Measurements from ENCODE around the gene TMEM41A. TPM values are rescaled to one million over a fixed set of nuclear protein-coding genes. Genes with fewer than 3 reads are reported as not detected.

The TMEM41A gene
- polyA plus RNA-seq, 1 donor (not counting 4 experiments of a cell fraction or from before 2014, with no cell fraction given), result 31.9 TPM

GRCh38 chr3:185521349-185522138 lies 22.7 kb upstream of the TMEM41A start:
- Histone ChIP-seq H3K9me1 (ENCODE audit: control insufficient read depth, extremely low read depth, insufficient read depth, low read length) (no peaks in the 10 kb centered on the region), H4K20me1 (ENCODE audit: control insufficient read depth, extremely low read depth, insufficient read depth, low read length) (no peaks in the 10 kb centered on the region), H3K27ac (ENCODE audit: control insufficient read depth, insufficient read depth, low read length) (no peak overlapping the region), H3K4me1 (ENCODE audit: control insufficient read depth, extremely low read depth, insufficient read depth, low read length) (no peaks in the 10 kb centered on the region), H3K9ac (ENCODE audit: control insufficient read depth, extremely low read depth, insufficient read depth, low read length) (no peak overlapping the region), H3K36me3 (ENCODE audit: control insufficient read depth in 2 of 2, extremely low read depth in 1 of 2, insufficient read depth in 2 of 2, low read length in 2 of 2) (no peaks in the 10 kb centered on the region), H3K9me3 (ENCODE audit: control insufficient read depth, low read depth, low read length) (no peaks in the 10 kb centered on the region), H3K27me3 (ENCODE audit: control insufficient read depth, extremely low read depth, insufficient read depth, low read length) (peaks cover 6% of the 10 kb centered on the region), H3K79me2 (ENCODE audit: control insufficient read depth, insufficient read depth, low read length) (no peaks in the 10 kb centered on the region), H2AFZ (ENCODE audit: control insufficient read depth, low read length) (no peak overlapping the region), H3K4me3 (ENCODE audit: control insufficient read depth in 2 of 3, extremely low read depth in 1 of 3, insufficient read depth in 2 of 3, low read depth in 1 of 3, low read length in 3 of 3) (no peak overlapping the region), H3K4me2 (ENCODE audit: control insufficient read depth, extremely low read depth, insufficient read depth, low read depth, low read length) (no peak overlapping the region)
- no peak for TF ChIP-seq EZH2 (IDR thresholded peaks at IDR 0.05; ENCODE audit: low read length)
- no peak for TF ChIP-seq CTCF (optimal IDR thresholded peaks at IDR 0.05 in 1 of 3, IDR thresholded peaks at IDR 0.05 in 1 of 3, conservative IDR thresholded peaks at IDR 0.05 in 1 of 3; ENCODE audit: extremely low read depth in 1 of 3, insufficient read depth in 2 of 3, low read length in 3 of 3)
- dilution Hi-C loops (cut with MboI; ENCODE audit: extremely low pct_ligation_motif_present, low sequenced_read_pairs), result no loop called here
- FAIRE-seq (no peak), DNase-seq (ENCODE audit: low read depth, low spot score) (no peak)

- Histone ChIP-seq H3K36me3 (ENCODE audit: control insufficient read depth in 2 of 2, extremely low read depth in 1 of 2, insufficient read depth in 2 of 2, low read length in 2 of 2) (no peaks in the 10 kb centered on the region), H3K4me3 (ENCODE audit: control insufficient read depth in 2 of 3, extremely low read depth in 1 of 3, insufficient read depth in 2 of 3, low read depth in 1 of 3, low read length in 3 of 3) (no peak overlapping the region), H3K4me1 (ENCODE audit: control insufficient read depth, extremely low read depth, insufficient read depth, low read length) (no peaks in the 10 kb centered on the region), H3K4me2 (ENCODE audit: control insufficient read depth, extremely low read depth, insufficient read depth, low read depth, low read length) (no peak overlapping the region), H4K20me1 (ENCODE audit: control insufficient read depth, extremely low read depth, insufficient read depth, low read length) (no peaks in the 10 kb centered on the region), H3K9ac (ENCODE audit: control insufficient read depth, extremely low read depth, insufficient read depth, low read length) (no peak overlapping the region), H3K9me1 (ENCODE audit: control insufficient read depth, extremely low read depth, insufficient read depth, low read length) (no peaks in the 10 kb centered on the region), H3K27ac (ENCODE audit: control insufficient read depth, insufficient read depth, low read length) (no peak overlapping the region), H2AFZ (ENCODE audit: control insufficient read depth, low read length) (no peak overlapping the region), H3K79me2 (ENCODE audit: control insufficient read depth, insufficient read depth, low read length) (no peaks in the 10 kb centered on the region), H3K27me3 (ENCODE audit: control insufficient read depth, extremely low read depth, insufficient read depth, low read length) (peaks cover 6% of the 10 kb centered on the region), H3K9me3 (ENCODE audit: control insufficient read depth, low read depth, low read length) (no peaks in the 10 kb centered on the region)
- TF ChIP-seq EZH2 (IDR thresholded peaks at IDR 0.05; ENCODE audit: low read length), result no peak
- TF ChIP-seq CTCF (optimal IDR thresholded peaks at IDR 0.05 in 1 of 3, IDR thresholded peaks at IDR 0.05 in 1 of 3, conservative IDR thresholded peaks at IDR 0.05 in 1 of 3; ENCODE audit: extremely low read depth in 1 of 3, insufficient read depth in 2 of 3, low read length in 3 of 3), result peak in 2 of 3 experiments; percentile 14 to 15
- no peak for DNase-seq (ENCODE audit: low read depth, low spot score)
- no peak for FAIRE-seq
- dilution Hi-C loops (cut with MboI; ENCODE audit: extremely low pct_ligation_motif_present, low sequenced_read_pairs), result no loop called here
Observed at GRCh38 chr3:185519021-185519420, 20.2 kb upstream of the TMEM41A start.

All from keratinocyte (primary cell).